ENCODE measurements around the gene ANKRD42. TPM values are rescaled to one million over a fixed set of nuclear protein-coding genes. Genes with fewer than 3 reads are reported as not detected.

Gene ANKRD42
- total RNA-seq, 3 donors from 2014 or later (not counting 1 experiment from before 2014, with no cell fraction given) = 10.4 to 13.3 (median 11.6) TPM

- Mint-ChIP-seq H3K4me3 (peak overlapping the region; percentile 95), H3K4me1 (peaks cover 30 to 33% of the 10 kb centered on the region in 2 donors), H3K9me3 (no peaks in the 10 kb centered on the region), H3K36me3 (peaks cover 7% of the 10 kb centered on the region), H3K27me3 (ENCODE audit: low read depth in 2 of 2) (no peaks in the 10 kb centered on the region), H3K27ac (peak overlapping the region; percentile 99 to 100)
- TF ChIP-seq CTCF (IDR thresholded peaks at IDR 0.05) = no peak
- DNase-seq = peak; percentile 93 to 100
- H3K4me3 ChIP-seq (ENCODE audit: low read length) = peak overlapping the region; percentile 68
- H3K27me3 ChIP-seq (ENCODE audit: control insufficient read depth, insufficient read depth, low read length) = no peaks in the 10 kb centered on the region
- intact Hi-C loops (cut with micrococcal nuclease) = loop anchor here (1.0 to 2.0 kb wide), 6 partner anchors 38 to 255 kb away; partner anchors contain the start of genes DDIAS and RAB30
- H3K4me1 ChIP-seq (ENCODE audit: control insufficient read depth, insufficient read depth, low read length) = peaks cover 15% of the 10 kb centered on the region
- WGBS (ENCODE audit: insufficient coverage) = under 1% methylated on average over 30 of the region's 35 CpGs
- H3K36me3 ChIP-seq (ENCODE audit: control insufficient read depth, insufficient read depth, low read length) = peaks cover 6% of the 10 kb centered on the region
- ATAC-seq = peak; percentile 83 to 95 (median 87)
- H3K9me3 ChIP-seq (ENCODE audit: control insufficient read depth, insufficient read depth, low read length) = no peaks in the 10 kb centered on the region
- H3K27ac ChIP-seq (ENCODE audit: low read length) = peak overlapping the region; percentile 91
These were observed 37.1 kb upstream of the ANKRD42 start for GRCh38 chr11:83156144-83156995.

GRCh38 chr11:83156996-83157593, 36.4 kb upstream of the ANKRD42 start, which contains the start of gene PCF11:
Gene PCF11, plus strand, starts transcription at chr11:83157131. Its CDS starts 309 bp downstream, at chr11:83157440.
- Histone ChIP-seq H3K27me3 (ENCODE audit: control insufficient read depth, insufficient read depth, low read length) (no peaks in the 10 kb centered on the region), H3K9me3 (ENCODE audit: control insufficient read depth, insufficient read depth, low read length) (no peaks in the 10 kb centered on the region), H3K4me1 (ENCODE audit: control insufficient read depth, insufficient read depth, low read length) (peaks cover 15% of the 10 kb centered on the region), H3K4me3 (ENCODE audit: low read length) (peak within 1 kb of the TSS; percentile 76), H3K36me3 (ENCODE audit: control insufficient read depth, insufficient read depth, low read length) (peaks cover 11% of the 10 kb centered on the region), H3K27ac (ENCODE audit: low read length) (peak within 1 kb of the TSS; percentile 96)
- TF ChIP-seq CTCF (IDR thresholded peaks at IDR 0.05) = no peak
- no peaks in the 10 kb centered on the region for H3K9me3 Mint-ChIP-seq
- H3K27me3 Mint-ChIP-seq (ENCODE audit: low read depth in 2 of 2) = no peaks in the 10 kb centered on the region
- DNase-seq (no peak), ATAC-seq (peak; percentile 13 to 22 (median 13))
- intact Hi-C loops (cut with micrococcal nuclease) = loop anchor here (1.0 to 2.0 kb wide), 6 partner anchors 37 to 256 kb away; partner anchors contain the start of genes DDIAS and RAB30
- H3K36me3 Mint-ChIP-seq = peaks cover 7% of the 10 kb centered on the region
- H3K27ac Mint-ChIP-seq = peak within 1 kb of the TSS; percentile 99 to 100
- 0% methylated on average over 55 of the region's 55 CpGs for WGBS (ENCODE audit: insufficient coverage)
- H3K4me3 Mint-ChIP-seq = peak within 1 kb of the TSS; percentile 95
- H3K4me1 Mint-ChIP-seq = peaks cover 37 to 40% of the 10 kb centered on the region in 2 donors

DNA sequence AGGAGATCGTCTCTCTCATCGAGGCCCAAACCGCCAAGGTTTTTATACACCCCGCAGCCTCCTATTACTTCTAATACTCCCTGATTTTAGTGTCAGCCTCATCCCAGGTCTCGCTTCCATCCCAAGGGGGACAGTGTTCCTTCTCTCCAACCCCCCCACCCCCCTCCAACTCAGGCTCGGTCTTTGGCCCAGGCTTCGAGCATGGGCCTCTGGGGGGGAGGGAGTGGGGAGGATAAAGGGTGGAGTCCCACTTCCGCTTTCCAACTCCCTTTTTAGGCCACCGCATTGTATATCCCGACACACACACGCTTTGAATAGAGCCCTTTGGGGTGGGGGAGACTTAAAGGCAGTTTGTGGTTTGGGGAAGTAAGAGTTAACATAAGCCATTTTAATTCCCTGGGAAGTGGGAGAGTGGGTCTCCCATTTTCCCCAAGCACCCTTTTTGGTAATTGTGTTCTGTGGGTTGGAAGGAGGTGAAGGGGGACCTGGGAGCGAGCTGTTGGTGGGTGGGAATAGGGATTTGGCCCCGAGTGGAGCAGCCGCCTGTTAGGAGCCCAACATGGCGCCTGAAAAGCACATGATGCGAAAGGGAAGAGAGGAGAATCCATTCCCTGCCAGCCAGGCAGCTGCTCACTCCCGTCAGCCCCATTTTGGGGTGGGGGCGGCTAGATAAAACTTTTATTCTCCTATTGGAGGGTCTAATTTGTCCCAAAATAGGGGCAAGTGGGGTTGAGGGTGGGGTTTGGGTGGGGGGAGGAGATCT, 35.7 kb upstream of the ANKRD42 start:
- H3K36me3 Mint-ChIP-seq = peaks cover 7% of the 10 kb centered on the region
- no peaks in the 10 kb centered on the region for H3K9me3 ChIP-seq (ENCODE audit: control insufficient read depth, insufficient read depth, low read length)
- ATAC-seq (no peak), DNase-seq (peak; percentile 54 to 67)
- WGBS (ENCODE audit: insufficient coverage) = 0% methylated on average over 12 of the region's 18 CpGs
- H3K27ac ChIP-seq (ENCODE audit: low read length) = peak overlapping the region; percentile 96
- intact Hi-C loops (cut with micrococcal nuclease) = loop anchor here (2.0 kb wide), 2 partner anchors 41 to 197 kb away; no protein-coding TSS in a partner anchor
- H3K27me3 ChIP-seq (ENCODE audit: control insufficient read depth, insufficient read depth, low read length) = no peaks in the 10 kb centered on the region
- peak overlapping the region; percentile 99 to 100 for H3K27ac Mint-ChIP-seq
- TF ChIP-seq CTCF (IDR thresholded peaks at IDR 0.05) = no peak
- peaks cover 11% of the 10 kb centered on the region for H3K36me3 ChIP-seq (ENCODE audit: control insufficient read depth, insufficient read depth, low read length)
- H3K27me3 Mint-ChIP-seq (ENCODE audit: low read depth in 2 of 2) = no peaks in the 10 kb centered on the region
- peaks cover 18% of the 10 kb centered on the region for H3K4me1 ChIP-seq (ENCODE audit: control insufficient read depth, insufficient read depth, low read length)
- no peaks in the 10 kb centered on the region for H3K9me3 Mint-ChIP-seq
- H3K4me3 Mint-ChIP-seq = peak overlapping the region; percentile 95
- H3K4me3 ChIP-seq (ENCODE audit: low read length) = peak overlapping the region; percentile 76
- H3K4me1 Mint-ChIP-seq = peaks cover 42% of the 10 kb centered on the region in 2 donors

All from natural killer cell (primary cell).